GM18909 (cell line): Measurements from ENCODE around the gene VAV3.

ENCODE experiments used
- ATAC-seq: cut with Tn5 transposase; IDR thresholded peaks from one replicate; pipeline ENCODE4 v1.9.1; 2021; ENCODE audit warnings: mild to moderate bottlenecking; ENCODE audit not compliant: unreplicated experiment, poor library complexity

Gene VAV3

GRCh38 chr1:107974090-107974489 is 9.1 kb upstream of the VAV3 start:
- ATAC-seq = no peak

- no peak for ATAC-seq
Measured at GRCh38 chr1:107972391-107973180, 7.6 kb upstream of the VAV3 start.

GRCh38 chr1:107966550-107966949 is 1.6 kb upstream of the VAV3 start:
- ATAC-seq = no peak

- peak; percentile 1 for ATAC-seq
Measured at GRCh38 chr1:107964336-107965109, 457 bp downstream of the VAV3 start.

- ATAC-seq = peak; percentile 93
Measured at GRCh38 chr1:107963601-107964335, 1.2 kb downstream of the VAV3 start.

- ATAC-seq = no peak
Measured at GRCh38 chr1:107963008-107963407, 2.0 kb downstream of the VAV3 start.

GRCh38 chr1:107954719-107955415 is 10.1 kb downstream of the VAV3 start:
- ATAC-seq = no peak

- no peak for ATAC-seq
Measured at GRCh38 chr1:107954126-107954525, 10.9 kb downstream of the VAV3 start.

- no peak for ATAC-seq
Measured at GRCh38 chr1:107953556-107953955, 11.4 kb downstream of the VAV3 start.

GRCh38 chr1:107952989-107953388 is 12.0 kb downstream of the VAV3 start:
- no peak for ATAC-seq

GRCh38 chr1:107950464-107950863 is 14.5 kb downstream of the VAV3 start:
- ATAC-seq = peak; percentile 5

- ATAC-seq = peak; percentile 87
Measured at GRCh38 chr1:107949467-107950253, 15.3 kb downstream of the VAV3 start.

GRCh38 chr1:107946794-107947193 is 18.2 kb downstream of the VAV3 start:
- ATAC-seq = no peak

GRCh38 chr1:107943694-107944093 is 21.3 kb downstream of the VAV3 start:
- ATAC-seq = no peak

GRCh38 chr1:107942814-107943213 is 22.2 kb downstream of the VAV3 start:
- ATAC-seq = no peak

GRCh38 chr1:107941531-107941930 is 23.4 kb downstream of the VAV3 start:
- no peak for ATAC-seq

GRCh38 chr1:107941123-107941522 is 23.9 kb downstream of the VAV3 start:
- no peak for ATAC-seq

GRCh38 chr1:107940701-107941100 is 24.3 kb downstream of the VAV3 start:
- no peak for ATAC-seq

- no peak for ATAC-seq
Measured at GRCh38 chr1:107940017-107940577, 24.9 kb downstream of the VAV3 start.
